ENCODE results near the gene DBET.
"Not testable (repeated sequence)": the region's sequence is repeated elsewhere in the genome, so short reads cannot be mapped to it uniquely, and the experiment has no call there.

DBET gene

GRCh38 chr4:190068351-190068750, 4.0 kb downstream of the DBET start:
- CTCF ChIA-PET; H3K27ac ChIP-seq; DNase-seq (ENCODE audit: low spot score); POLR2A ChIA-PET (ENCODE audit: low non-redundant PET): not testable (repeated sequence)

GRCh38 chr4:190093052-190093451, 28.8 kb downstream of the DBET start:
- CTCF ChIA-PET; POLR2A ChIA-PET (ENCODE audit: low non-redundant PET); DNase-seq (ENCODE audit: low spot score); H3K27ac ChIP-seq: not testable (repeated sequence)

- CTCF ChIA-PET; POLR2A ChIA-PET (ENCODE audit: low non-redundant PET); DNase-seq (ENCODE audit: low spot score); H3K27ac ChIP-seq: not testable (repeated sequence)
These were observed 29.7 kb downstream of the DBET start for GRCh38 chr4:190094031-190094430.

- DNase-seq (ENCODE audit: low spot score); H3K27ac ChIP-seq; POLR2A ChIA-PET (ENCODE audit: low non-redundant PET); CTCF ChIA-PET: not testable (repeated sequence)
These were observed 31.0 kb downstream of the DBET start for GRCh38 chr4:190095335-190095734.

GRCh38 chr4:190099605-190100004, 35.3 kb downstream of the DBET start:
- DNase-seq (ENCODE audit: low spot score); CTCF ChIA-PET; H3K27ac ChIP-seq; POLR2A ChIA-PET (ENCODE audit: low non-redundant PET): not testable (repeated sequence)

GRCh38 chr4:190101525-190101924, 37.2 kb downstream of the DBET start:
- CTCF ChIA-PET; DNase-seq (ENCODE audit: low spot score); POLR2A ChIA-PET (ENCODE audit: low non-redundant PET); H3K27ac ChIP-seq: not testable (repeated sequence)

- CTCF ChIA-PET; POLR2A ChIA-PET (ENCODE audit: low non-redundant PET); DNase-seq (ENCODE audit: low spot score); H3K27ac ChIP-seq: not testable (repeated sequence)
These were observed 41.9 kb downstream of the DBET start for GRCh38 chr4:190106191-190106590.

GRCh38 chr4:190106611-190107480, 42.5 kb downstream of the DBET start:
- POLR2A ChIA-PET (ENCODE audit: low non-redundant PET); H3K27ac ChIP-seq; DNase-seq (ENCODE audit: low spot score); CTCF ChIA-PET: not testable (repeated sequence)

GRCh38 chr4:190107766-190108485, 43.6 kb downstream of the DBET start:
- H3K27ac ChIP-seq; DNase-seq (ENCODE audit: low spot score); CTCF ChIA-PET; POLR2A ChIA-PET (ENCODE audit: low non-redundant PET): not testable (repeated sequence)

- POLR2A ChIA-PET (ENCODE audit: low non-redundant PET); CTCF ChIA-PET; DNase-seq (ENCODE audit: low spot score); H3K27ac ChIP-seq: not testable (repeated sequence)
These were observed 44.5 kb downstream of the DBET start for GRCh38 chr4:190108756-190109155.

GRCh38 chr4:190109390-190110011, 45.2 kb downstream of the DBET start:
- POLR2A ChIA-PET (ENCODE audit: low non-redundant PET); H3K27ac ChIP-seq; CTCF ChIA-PET; DNase-seq (ENCODE audit: low spot score): not testable (repeated sequence)

- CTCF ChIA-PET; POLR2A ChIA-PET (ENCODE audit: low non-redundant PET); H3K27ac ChIP-seq; DNase-seq (ENCODE audit: low spot score): not testable (repeated sequence)
These were observed 45.7 kb downstream of the DBET start for GRCh38 chr4:190110033-190110432.

- H3K27ac ChIP-seq; DNase-seq (ENCODE audit: low spot score); POLR2A ChIA-PET (ENCODE audit: low non-redundant PET); CTCF ChIA-PET: not testable (repeated sequence)
These were observed 46.4 kb downstream of the DBET start for GRCh38 chr4:190110570-190111295.

GRCh38 chr4:190112879-190113278, 48.6 kb downstream of the DBET start:
- POLR2A ChIA-PET (ENCODE audit: low non-redundant PET); H3K27ac ChIP-seq; DNase-seq (ENCODE audit: low spot score); CTCF ChIA-PET: not testable (repeated sequence)

GRCh38 chr4:190114991-190115390, 50.7 kb downstream of the DBET start:
- CTCF ChIA-PET: not testable (repeated sequence)

More at GRCh38 chr4:190114991-190115390, 50.7 kb downstream of the DBET start:
- DNase-seq (ENCODE audit: low spot score); POLR2A ChIA-PET (ENCODE audit: low non-redundant PET); H3K27ac ChIP-seq: not testable (repeated sequence)

Measured in RWPE1 (cell line).